ENCODE measurements around the gene SARDH. TPM values are rescaled to one million over a fixed set of nuclear protein-coding genes. Genes with fewer than 3 reads are reported as not detected.

Gene SARDH, protein sequence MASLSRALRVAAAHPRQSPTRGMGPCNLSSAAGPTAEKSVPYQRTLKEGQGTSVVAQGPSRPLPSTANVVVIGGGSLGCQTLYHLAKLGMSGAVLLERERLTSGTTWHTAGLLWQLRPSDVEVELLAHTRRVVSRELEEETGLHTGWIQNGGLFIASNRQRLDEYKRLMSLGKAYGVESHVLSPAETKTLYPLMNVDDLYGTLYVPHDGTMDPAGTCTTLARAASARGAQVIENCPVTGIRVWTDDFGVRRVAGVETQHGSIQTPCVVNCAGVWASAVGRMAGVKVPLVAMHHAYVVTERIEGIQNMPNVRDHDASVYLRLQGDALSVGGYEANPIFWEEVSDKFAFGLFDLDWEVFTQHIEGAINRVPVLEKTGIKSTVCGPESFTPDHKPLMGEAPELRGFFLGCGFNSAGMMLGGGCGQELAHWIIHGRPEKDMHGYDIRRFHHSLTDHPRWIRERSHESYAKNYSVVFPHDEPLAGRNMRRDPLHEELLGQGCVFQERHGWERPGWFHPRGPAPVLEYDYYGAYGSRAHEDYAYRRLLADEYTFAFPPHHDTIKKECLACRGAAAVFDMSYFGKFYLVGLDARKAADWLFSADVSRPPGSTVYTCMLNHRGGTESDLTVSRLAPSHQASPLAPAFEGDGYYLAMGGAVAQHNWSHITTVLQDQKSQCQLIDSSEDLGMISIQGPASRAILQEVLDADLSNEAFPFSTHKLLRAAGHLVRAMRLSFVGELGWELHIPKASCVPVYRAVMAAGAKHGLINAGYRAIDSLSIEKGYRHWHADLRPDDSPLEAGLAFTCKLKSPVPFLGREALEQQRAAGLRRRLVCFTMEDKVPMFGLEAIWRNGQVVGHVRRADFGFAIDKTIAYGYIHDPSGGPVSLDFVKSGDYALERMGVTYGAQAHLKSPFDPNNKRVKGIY
- total RNA-seq (2021) = 5.3 TPM in 2 replicates
- long read RNA-seq, transcript SARDH-207 (21 exons, 3,216 nt) = major isoform, 20 of 29 reads
- long read RNA-seq, partial matches to known transcripts = 3 of 29 reads
- long read RNA-seq, other reads (novel, unspliced or antisense) = 6 of 29 reads

DNA sequence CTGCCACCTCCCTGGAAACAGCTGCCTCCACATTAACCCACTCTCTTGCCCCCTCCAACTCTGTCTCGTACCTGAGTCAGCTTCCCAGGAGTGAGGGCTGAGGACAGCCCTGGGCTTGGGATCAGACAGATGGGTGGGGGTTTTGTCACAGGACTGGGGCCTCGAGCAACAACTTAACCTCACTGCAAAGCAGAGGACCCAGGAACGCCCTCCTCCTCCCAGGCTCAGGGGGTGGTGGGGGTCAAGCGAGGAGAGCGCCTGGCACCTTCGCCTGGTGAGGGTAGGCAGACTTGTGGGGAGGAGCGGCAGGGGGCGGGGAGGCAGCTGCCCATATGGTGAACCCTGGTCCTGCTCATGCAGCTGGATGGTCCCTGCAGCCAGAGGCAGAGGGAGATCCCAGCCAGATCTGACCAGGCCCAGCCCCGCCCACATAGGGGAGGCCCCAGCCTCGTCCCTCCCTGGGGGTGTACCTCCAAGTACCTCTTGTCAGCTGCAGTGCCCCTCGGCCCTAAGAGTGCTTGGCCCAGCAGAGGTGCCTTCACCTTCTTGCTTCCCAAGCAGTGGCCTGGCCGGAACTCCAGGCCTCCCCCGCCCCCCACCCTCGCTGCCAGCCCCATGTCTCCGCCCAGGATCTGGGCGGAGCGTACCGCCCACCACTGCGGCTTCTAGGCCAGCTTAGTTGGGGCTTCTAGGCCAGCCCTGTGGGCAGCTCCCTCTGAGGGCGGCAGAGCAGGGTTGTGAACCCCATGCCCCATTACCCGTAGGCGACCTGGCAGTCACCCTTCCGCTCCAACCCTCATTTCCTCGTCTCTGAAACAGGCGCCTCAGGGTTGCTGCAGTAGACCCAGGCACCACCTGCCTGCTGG, at the start of gene SARDH:
TSS of gene SARDH (minus strand) at position 579 of the 866 bp plus-strand sequence. CDS start 4,179 bp downstream, outside the sequence.
- Histone ChIP-seq H2BK12ac (ENCODE audit: insufficient read length, low read depth, low read length) (no peak within 1 kb of the TSS), H3K79me2 (ENCODE audit: insufficient read depth, low read length) (no peaks in the 10 kb centered on the region), H3K4me1 (ENCODE audit: insufficient read depth, low read length) (peaks cover 3% of the 10 kb centered on the region; the same call in 1 of the 2 replicates), H2BK20ac (ENCODE audit: low read depth, low read length, poor library complexity, severe bottlenecking) (no peak within 1 kb of the TSS), H3K56ac (ENCODE audit: insufficient read length, low read depth, low read length) (no peak within 1 kb of the TSS), H3K9me3 (ENCODE audit: control insufficient read depth, low read depth, low read length) (no peaks in the 10 kb centered on the region), H4K5ac (ENCODE audit: insufficient read length, low read depth, low read length) (no peak within 1 kb of the TSS), H3T11ph (ENCODE audit: low read length) (no peak within 1 kb of the TSS), H3K23ac (ENCODE audit: insufficient read length, low read depth, low read length) (no peak within 1 kb of the TSS), H3K18ac (ENCODE audit: insufficient read length, low read depth, low read length) (no peak within 1 kb of the TSS), H2BK15ac (ENCODE audit: low read depth, low read length) (no peak within 1 kb of the TSS), H3K14ac (ENCODE audit: insufficient read depth, low read length) (no peak within 1 kb of the TSS), H2AFZ (ENCODE audit: low read length) (no peak within 1 kb of the TSS), H2BK5ac (ENCODE audit: insufficient read length, low read length) (no peak within 1 kb of the TSS), H3K4ac (ENCODE audit: low read depth, low read length) (no peak within 1 kb of the TSS), H3K27ac (ENCODE audit: insufficient read length, low read depth, low read length) (no peak within 1 kb of the TSS), H2AK5ac (ENCODE audit: insufficient read length, low read length) (no peak within 1 kb of the TSS), H4K20me1 (ENCODE audit: control insufficient read depth, insufficient read depth, insufficient read length) (no peaks in the 10 kb centered on the region), H4K91ac (ENCODE audit: insufficient read length, low read depth, low read length) (no peak within 1 kb of the TSS), H2BK120ac (ENCODE audit: low read depth, low read length, poor library complexity, severe bottlenecking) (no peak within 1 kb of the TSS), H3K27me3 (ENCODE audit: insufficient read depth, low read length) (no peaks in the 10 kb centered on the region), H3K4me2 (ENCODE audit: insufficient read depth, insufficient read length, low read length) (no peak within 1 kb of the TSS), H3K9ac (ENCODE audit: extremely low read depth, insufficient read length, low read length) (no peak within 1 kb of the TSS), H3K79me1 (ENCODE audit: insufficient read depth, low read depth, low read length, poor library complexity, severe bottlenecking) (no peaks in the 10 kb centered on the region), H4K8ac (replicated peaks; ENCODE audit: insufficient read length, low read depth, low read length) (no peak within 1 kb of the TSS), H3K23me2 (ENCODE audit: insufficient read length, low read depth, low read length, poor library complexity, severe bottlenecking) (peaks cover 2% of the 10 kb centered on the region)
- no CpG with 5 or more reads among the region's 25 CpGs for WGBS (ENCODE audit: extremely low coverage, insufficient read length, low lambda C conversion rate)
- Mint-ChIP-seq H3K4me1 (peaks cover 10 to 36% of the 10 kb centered on the region in 2 experiments), H3K27me3 (ENCODE audit: low read depth) (peaks cover 6% of the 10 kb centered on the region), H3K9me3 (no peaks in the 10 kb centered on the region; a peak in 1 of 5 replicates), H3K36me3 (ENCODE audit: insufficient read depth in 1 of 3, low read depth in 3 of 3) (no peaks in the 10 kb centered on the region), H3K4me3 (peak within 1 kb of the TSS; percentile 45 to 76), H3K27ac (no peak within 1 kb of the TSS; a peak in 1 of 7 replicates)
- DNase-seq = peak; percentile 95
- TF ChIP-seq CTCF (conservative IDR thresholded peaks at IDR 0.05) = no peak

Measured in H9 (cell line).